ENCODE results near the gene SEZ6. TPM values are rescaled to one million over a fixed set of nuclear protein-coding genes. Genes with fewer than 3 reads are reported as not detected.

Gene SEZ6
- total and polyA plus RNA-seq, 7 donors = 0.04 TPM; not detected in 6

DNA sequence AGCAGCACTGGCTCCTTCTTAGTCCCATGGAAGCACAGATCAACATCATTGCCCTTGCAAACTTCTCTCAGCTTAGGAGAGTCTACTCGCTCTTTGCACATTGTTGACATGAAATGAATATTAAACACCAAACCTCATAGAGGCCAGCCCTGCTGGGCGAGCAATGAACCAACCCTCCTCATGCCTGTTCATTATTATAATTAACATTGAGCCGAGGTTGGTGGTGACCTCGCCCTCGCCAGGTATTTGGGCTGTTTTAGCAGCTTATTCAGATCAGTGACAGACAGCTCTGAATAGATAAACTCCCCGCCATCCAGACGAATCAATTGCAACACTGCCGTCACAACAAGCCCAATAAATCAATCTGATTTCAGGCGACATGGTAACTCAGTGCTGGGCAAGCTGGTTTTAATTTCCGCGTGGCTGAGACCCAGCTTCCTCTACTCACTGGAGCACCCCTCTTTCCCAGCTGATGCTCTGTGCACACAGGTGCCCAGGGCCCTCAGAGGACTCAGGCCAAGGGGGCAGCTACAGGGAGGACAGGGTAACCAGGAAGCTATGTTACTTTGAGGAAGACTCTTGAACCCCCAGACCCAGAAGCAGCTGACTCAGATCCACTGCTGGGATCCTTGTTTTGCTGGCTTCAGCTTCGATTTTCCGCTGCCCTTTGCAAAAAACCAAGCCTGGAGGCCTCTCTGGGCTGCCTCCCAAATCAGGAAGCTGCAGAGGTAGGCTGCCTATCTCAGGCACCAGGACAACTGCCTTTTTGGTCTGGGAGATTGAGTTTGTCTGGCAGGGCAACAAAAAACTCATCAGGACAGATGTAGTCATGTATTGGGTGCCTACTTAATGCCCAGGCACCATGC lies 10.7 kb upstream of the SEZ6 start:
- WGBS, 3 donors = 49 to 57% (median 55%) methylated on average over 13 of the region's 13 CpGs
- Histone ChIP-seq H3K27ac (no peak overlapping the region), H3K9me3 (no peaks in the 10 kb centered on the region), H3K27me3 (ENCODE audit: insufficient read depth in 3 of 3, low read length in 2 of 3) (peaks cover 0 to 45% (median 15%) of the 10 kb centered on the region in 3 donors), H3K4me3 (no peak overlapping the region), H3K4me1 (no peaks in the 10 kb centered on the region), H3K36me3 (ENCODE audit: insufficient read depth in 1 of 2, low read depth in 1 of 2) (no peaks in the 10 kb centered on the region)
- ATAC-seq (no peak), DNase-seq (no peak)
- no peak for TF ChIP-seq CTCF (IDR thresholded peaks at IDR 0.05)
- intact Hi-C loops (cut with DNase I) = no loop called here

GRCh38 chr17:29014716-29015115 lies 8.9 kb upstream of the SEZ6 start:
- whole genome bisulfite sequencing, 3 donors = 29 to 42% (median 39%) methylated on average over 5 of the region's 5 CpGs
- intact Hi-C loops (cut with DNase I) = no loop called here
- no peaks in the 10 kb centered on the region for H3K9me3 ChIP-seq
- DNase-seq (no peak), ATAC-seq (no peak)
- peaks cover 0 to 31% (median 12%) of the 10 kb centered on the region in 3 donors for H3K27me3 ChIP-seq (ENCODE audit: insufficient read depth in 3 of 3, low read length in 2 of 3)
- H3K4me3 ChIP-seq = no peak overlapping the region
- no peak for TF ChIP-seq CTCF (IDR thresholded peaks at IDR 0.05)
- no peaks in the 10 kb centered on the region for H3K4me1 ChIP-seq
- no peak overlapping the region for H3K27ac ChIP-seq
- no peaks in the 10 kb centered on the region for H3K36me3 ChIP-seq (ENCODE audit: insufficient read depth in 1 of 2, low read depth in 1 of 2)

DNA sequence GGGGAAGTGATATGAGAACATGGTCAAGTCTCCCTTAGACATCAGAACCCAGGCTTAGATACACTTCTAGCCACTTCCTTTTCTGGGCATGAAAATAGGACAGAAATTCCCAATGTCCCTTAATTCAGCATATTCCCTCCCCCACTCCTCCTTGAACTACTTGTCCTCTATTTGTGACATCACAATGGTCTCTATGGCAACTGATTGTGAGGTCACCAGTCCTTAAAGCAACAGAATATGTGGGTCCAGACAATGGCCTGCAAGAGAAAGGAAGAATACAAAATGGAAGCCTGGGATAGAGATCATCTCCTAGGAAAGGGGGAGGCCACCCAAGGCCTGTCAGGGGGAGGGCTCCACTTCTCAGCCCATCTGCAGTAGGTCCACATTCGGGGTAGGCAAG lies 6.7 kb upstream of the SEZ6 start:
- Histone ChIP-seq H3K27me3 (ENCODE audit: insufficient read depth in 3 of 3, low read length in 2 of 3) (peaks cover 0 to 20% (median 7%) of the 10 kb centered on the region in 3 donors), H3K9me3 (no peaks in the 10 kb centered on the region), H3K4me3 (no peak overlapping the region), H3K27ac (no peak overlapping the region), H3K36me3 (ENCODE audit: insufficient read depth in 1 of 2, low read depth in 1 of 2) (no peaks in the 10 kb centered on the region), H3K4me1 (no peaks in the 10 kb centered on the region)
- no peak for DNase-seq
- WGBS, 3 donors = 70 to 83% (median 74%) methylated on average over 1 of the region's 1 CpG
- no peak for TF ChIP-seq CTCF (IDR thresholded peaks at IDR 0.05)
- no peak for ATAC-seq
- intact Hi-C loops (cut with DNase I) = no loop called here

GRCh38 chr17:29010586-29010985 lies 4.8 kb upstream of the SEZ6 start:
- DNase-seq (no peak), ATAC-seq (no peak)
- 62 to 64% (median 63%) methylated on average over 7 of the region's 7 CpGs for WGBS, 3 donors
- TF ChIP-seq CTCF (IDR thresholded peaks at IDR 0.05) = no peak
- Histone ChIP-seq H3K27me3 (ENCODE audit: insufficient read depth in 3 of 3, low read length in 2 of 3) (peaks cover 2 to 30% (median 3%) of the 10 kb centered on the region in 3 donors), H3K9me3 (no peaks in the 10 kb centered on the region), H3K4me1 (no peaks in the 10 kb centered on the region), H3K27ac (no peak overlapping the region), H3K4me3 (no peak overlapping the region), H3K36me3 (ENCODE audit: insufficient read depth in 1 of 2, low read depth in 1 of 2) (no peaks in the 10 kb centered on the region)
- intact Hi-C loops (cut with DNase I) = no loop called here
